ENCODE data around the gene HAAO.
A peak's percentile ranks its signal among the peaks of the same experiment; 100 is the strongest.

Gene HAAO

DNA sequence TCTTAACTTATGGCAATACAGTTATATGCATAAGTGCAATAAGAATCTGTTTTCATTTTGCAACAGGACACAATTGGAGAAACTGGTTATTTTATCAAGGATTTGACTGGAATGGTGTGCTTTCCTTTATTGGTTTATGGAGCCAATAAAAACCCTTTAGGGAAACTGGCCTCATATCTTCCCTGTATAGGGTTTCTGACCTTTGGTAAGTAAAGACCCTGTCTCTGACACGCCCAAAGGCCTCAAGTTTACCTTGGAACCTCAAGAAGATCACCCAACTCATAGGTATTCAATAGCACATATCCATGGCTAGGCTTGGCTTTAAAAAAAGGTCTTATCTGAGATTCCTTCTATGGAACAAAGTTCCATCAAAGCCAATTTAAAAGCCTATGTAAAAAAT is 11.2 kb downstream of the HAAO start:
- TF ChIP-seq CTCF (IDR thresholded peaks at IDR 0.05; ENCODE audit: low read depth, low read length, missing control alignments) = no peak
- no peak overlapping the region for H3K4me3 ChIP-seq (ENCODE audit: low read depth, low read length)
- no peak for DNase-seq (ENCODE audit: low read depth)

DNA sequence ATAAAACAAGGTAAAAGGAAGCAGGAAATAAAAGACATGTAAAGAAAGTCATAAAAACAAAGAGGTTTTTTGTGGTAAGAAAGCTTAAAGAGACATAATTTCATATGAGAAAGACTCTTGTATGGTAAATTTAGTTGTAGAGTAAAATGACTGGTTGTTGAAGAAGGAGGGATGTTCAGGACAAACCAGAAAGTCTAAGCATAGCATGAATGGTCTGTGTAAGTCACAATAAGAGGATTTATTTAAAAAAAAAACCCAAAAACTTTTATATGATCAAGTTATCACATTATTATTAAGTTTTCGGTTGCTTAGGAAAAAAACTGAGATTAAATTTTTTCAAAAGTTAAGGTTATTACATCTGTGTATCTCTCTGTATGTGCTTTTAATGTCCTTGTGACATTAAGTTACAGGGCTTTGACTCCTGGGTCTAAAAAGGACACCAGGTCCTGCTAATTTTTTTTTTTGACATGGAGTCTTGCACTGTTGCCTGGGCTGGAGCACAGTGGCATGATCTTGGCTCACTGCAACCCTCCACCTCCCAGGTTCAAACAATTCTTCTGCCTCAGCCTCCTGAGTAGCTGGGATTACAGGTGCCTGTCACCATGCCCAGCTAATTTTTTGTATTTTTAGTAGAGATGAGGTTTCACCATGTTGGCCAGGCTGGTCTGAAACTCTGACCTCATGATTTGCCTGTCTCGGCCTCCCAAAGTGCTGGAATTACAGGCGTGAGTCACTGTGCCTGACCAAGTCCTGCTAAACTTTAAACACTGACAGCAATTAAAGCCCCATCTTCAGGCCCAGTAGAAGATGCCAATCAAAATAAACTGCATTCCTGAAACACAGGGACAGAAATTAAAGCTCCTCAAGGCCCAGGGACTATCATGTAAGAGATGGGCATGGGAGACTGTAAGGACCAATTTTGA is 14.2 kb downstream of the HAAO start:
- no peak for TF ChIP-seq CTCF (IDR thresholded peaks at IDR 0.05; ENCODE audit: low read depth, low read length, missing control alignments)
- no peak overlapping the region for H3K4me3 ChIP-seq (ENCODE audit: low read depth, low read length)
- DNase-seq (ENCODE audit: low read depth) = no peak

- DNase-seq (ENCODE audit: low read depth) = no peak
- H3K4me3 ChIP-seq (ENCODE audit: low read depth, low read length) = no peak overlapping the region
- no peak for TF ChIP-seq CTCF (IDR thresholded peaks at IDR 0.05; ENCODE audit: low read depth, low read length, missing control alignments)
Observed at GRCh38 chr2:42775810-42776209, 16.6 kb downstream of the HAAO start.

DNA sequence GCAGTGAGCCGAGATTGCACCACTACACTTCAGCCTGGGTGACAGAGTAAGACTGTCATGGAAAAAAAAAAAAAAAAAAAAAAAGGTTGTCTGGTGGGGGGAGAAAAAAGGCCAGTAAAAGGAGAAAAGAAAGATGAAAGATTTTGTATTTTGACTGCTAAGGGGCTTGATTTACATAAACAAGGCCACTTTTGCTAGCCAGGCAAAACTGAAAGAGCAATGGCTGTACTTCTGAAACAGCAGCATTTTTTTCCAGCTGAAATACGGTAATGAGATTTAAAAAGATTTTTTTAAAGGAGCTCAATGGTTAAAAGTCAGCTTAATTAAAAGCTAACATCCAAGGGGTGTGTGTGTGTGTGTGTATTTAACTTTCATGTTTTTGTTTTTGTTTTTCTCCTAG is 17.2 kb downstream of the HAAO start:
- DNase-seq (ENCODE audit: low read depth) = no peak
- no peak overlapping the region for H3K4me3 ChIP-seq (ENCODE audit: low read depth, low read length)
- no peak for TF ChIP-seq CTCF (IDR thresholded peaks at IDR 0.05; ENCODE audit: low read depth, low read length, missing control alignments)

DNA sequence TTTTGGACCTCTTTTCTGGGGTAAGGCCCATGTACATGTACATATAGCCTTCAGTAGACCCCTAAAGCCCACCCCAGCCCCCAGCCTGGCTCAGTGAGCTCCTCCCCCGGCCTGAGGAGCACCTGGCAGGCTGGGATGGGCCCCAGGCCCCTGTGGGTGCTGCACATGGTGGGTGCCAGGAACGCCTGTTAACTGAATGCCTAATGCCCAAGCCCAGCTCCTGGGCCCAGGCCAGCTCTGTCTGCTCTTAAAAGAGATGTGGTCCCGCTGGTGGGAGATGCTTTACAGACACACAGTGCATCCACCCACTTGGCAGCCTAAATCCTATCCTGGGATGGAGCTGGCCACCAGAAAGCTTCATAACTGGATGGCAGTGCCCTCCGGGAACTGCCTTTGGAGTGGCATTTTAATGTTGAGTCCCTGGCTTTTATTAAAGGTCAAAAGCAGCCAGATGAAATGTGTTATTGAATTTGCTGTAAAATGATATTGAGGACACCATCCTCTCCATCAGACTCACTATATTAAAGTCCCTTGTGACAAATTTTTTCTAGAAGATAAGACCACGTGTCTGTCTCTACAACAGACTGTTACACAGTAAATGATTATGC is 20.7 kb downstream of the HAAO start:
- no peak overlapping the region for H3K4me3 ChIP-seq (ENCODE audit: low read depth, low read length)
- TF ChIP-seq CTCF (IDR thresholded peaks at IDR 0.05; ENCODE audit: low read depth, low read length, missing control alignments) = no peak
- no peak for DNase-seq (ENCODE audit: low read depth)

GRCh38 chr2:42770288-42771131 is 21.9 kb downstream of the HAAO start:
- DNase-seq (ENCODE audit: low read depth) = no peak
- TF ChIP-seq CTCF (IDR thresholded peaks at IDR 0.05; ENCODE audit: low read depth, low read length, missing control alignments) = peak; percentile 60
- no peak overlapping the region for H3K4me3 ChIP-seq (ENCODE audit: low read depth, low read length)
